Epithelial cell of esophagus (primary cell): Measurements from ENCODE around the gene NFATC1.

Experiments used
- DNase-seq: peaks from one replicate; pipeline ENCODE4 v3.0.0; 2010; ENCODE audit warnings: low read depth
- H3K4me3 ChIP-seq: 2 replicates; pipeline ENCODE4 v1.5.1; 2011; ENCODE audit warnings: mild to moderate bottlenecking, low read length, control low read depth
- TF ChIP-seq, protein P1 (sequence below): IDR thresholded peaks from 2 replicates; pipeline ENCODE4 v1.5.1; 2011; ENCODE audit warnings: low read depth, mild to moderate bottlenecking, low read length, control low read depth, inconsistent platforms; ENCODE audit not compliant: insufficient read depth; ENCODE audit errors: missing control alignments

NFATC1 gene

DNA sequence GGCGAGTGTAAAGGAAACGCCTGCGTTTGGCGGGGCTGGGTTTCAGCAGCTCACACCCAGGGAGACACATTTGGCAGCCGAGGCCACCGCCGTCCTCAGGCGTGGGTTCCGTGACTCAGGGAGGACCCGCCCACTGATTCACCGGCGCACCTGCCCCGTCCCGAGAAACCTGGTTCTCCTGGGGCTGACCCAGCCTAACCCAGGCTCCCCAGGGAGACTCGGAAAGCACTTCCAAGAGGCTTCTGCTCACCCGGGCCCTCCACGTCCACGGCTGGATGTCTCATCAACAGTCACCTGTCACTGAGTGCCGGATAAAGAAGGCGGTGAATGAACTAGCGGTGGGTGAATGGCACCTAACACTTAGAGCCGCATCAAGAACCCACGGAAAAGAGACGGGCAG is 157.4 kb downstream of the NFATC1 start:
- no peak for DNase-seq
- no peak overlapping the region for H3K4me3 ChIP-seq
- TF ChIP-seq, protein P1, sequence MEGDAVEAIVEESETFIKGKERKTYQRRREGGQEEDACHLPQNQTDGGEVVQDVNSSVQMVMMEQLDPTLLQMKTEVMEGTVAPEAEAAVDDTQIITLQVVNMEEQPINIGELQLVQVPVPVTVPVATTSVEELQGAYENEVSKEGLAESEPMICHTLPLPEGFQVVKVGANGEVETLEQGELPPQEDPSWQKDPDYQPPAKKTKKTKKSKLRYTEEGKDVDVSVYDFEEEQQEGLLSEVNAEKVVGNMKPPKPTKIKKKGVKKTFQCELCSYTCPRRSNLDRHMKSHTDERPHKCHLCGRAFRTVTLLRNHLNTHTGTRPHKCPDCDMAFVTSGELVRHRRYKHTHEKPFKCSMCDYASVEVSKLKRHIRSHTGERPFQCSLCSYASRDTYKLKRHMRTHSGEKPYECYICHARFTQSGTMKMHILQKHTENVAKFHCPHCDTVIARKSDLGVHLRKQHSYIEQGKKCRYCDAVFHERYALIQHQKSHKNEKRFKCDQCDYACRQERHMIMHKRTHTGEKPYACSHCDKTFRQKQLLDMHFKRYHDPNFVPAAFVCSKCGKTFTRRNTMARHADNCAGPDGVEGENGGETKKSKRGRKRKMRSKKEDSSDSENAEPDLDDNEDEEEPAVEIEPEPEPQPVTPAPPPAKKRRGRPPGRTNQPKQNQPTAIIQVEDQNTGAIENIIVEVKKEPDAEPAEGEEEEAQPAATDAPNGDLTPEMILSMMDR = no peak

DNA sequence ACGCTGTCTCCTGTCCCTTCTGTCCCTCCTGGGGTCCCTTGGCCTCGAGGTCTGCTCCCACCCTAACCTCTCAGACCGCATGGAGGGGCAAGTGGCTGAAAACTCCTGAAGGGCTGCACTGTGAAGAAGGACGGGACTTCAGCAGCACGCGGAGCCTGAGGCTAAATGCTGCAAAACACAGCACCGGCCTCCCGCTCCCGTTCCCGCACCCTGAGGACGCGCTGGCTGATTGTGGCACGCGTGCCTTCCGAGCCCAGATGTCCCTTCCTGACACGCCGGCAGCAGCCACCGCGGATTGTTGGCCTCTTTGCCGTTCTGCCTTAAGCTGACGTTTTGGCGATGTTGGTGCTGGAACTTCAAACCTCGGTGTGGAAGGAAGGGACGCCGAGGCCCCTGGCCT is 158.0 kb downstream of the NFATC1 start:
- DNase-seq = no peak

DNA sequence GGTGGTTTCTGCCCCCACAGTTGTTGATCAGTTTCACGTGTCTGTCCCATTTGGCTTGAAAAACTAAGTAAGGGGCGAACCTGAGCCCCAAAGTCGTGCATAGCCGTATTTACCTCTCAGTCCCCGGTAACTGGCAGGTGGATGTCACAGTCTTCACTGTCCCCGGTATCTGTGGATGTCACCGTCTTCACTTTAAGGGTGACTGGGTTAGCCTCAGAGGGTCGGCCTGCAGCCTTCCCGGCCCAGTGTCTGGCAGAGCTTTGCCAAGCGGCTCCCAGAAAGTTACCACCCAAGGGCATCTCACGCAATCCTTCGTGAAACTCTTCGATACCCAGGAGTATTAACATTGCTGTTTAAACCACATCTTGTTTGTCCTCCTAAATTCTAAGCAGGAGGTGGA is 158.6 kb downstream of the NFATC1 start:
- no peak for DNase-seq
- no peak overlapping the region for H3K4me3 ChIP-seq
- TF ChIP-seq, protein P1 = no peak

More for the DNA sequence above, 158.0 kb downstream of the NFATC1 start:
- no peak overlapping the region for H3K4me3 ChIP-seq
- TF ChIP-seq, protein P1 = no peak

DNA sequence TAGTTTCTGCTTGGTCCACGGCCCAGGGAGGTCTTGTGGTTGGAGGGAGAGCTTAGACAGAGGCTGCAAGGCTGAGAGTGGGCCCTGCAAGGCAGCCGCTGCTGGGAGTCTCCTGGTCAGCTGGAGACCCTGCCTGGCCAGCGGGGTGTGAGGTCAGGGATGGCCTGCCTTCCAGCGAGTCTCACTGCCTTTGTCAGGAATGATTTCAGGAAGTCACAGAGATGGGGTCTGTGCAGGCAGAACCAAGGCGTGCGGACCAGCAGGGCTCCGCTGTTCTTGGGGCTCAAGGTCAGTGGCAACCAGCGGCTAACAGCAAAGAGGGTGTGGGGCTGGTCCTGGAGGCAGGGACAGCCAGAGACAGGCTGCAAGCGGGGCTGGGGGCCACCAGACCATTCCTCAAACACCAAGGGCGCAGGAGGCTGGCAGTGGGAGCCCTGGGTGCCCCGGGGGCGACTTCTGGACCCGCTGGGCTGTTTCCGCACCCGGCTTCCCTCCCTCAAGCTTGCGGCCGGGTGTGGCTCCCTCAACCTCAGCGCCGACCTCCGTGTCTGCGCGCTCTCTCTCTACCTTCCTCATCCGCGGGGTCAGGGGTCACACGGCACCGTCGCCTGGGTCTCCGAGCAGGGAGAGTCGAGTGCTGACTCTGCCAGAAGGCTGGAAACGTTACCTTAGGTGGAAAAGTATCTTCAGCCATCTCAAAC is 159.4 kb downstream of the NFATC1 start:
- no peak for DNase-seq
- TF ChIP-seq, protein P1 = no peak

DNA sequence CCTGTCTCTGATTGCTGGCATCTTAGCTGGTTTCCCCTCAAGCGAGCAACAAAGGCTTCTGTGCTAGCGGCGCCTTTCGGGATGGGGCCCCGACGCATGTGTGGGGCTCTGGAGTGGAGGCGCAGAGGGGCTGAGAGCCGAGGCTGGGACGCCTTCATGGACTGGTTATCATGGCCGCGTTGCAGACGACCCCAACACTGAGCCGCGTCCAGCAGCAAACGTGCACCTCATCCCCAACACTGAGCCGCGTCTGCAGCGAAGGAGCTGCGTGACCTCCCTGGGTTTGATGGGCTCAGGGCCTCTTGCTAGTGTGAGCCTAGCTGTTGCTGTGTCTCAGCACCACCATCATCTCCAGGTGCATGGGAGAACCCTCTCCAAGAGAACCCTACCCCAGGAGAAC is 160.2 kb downstream of the NFATC1 start:
- no peak for DNase-seq
- TF ChIP-seq, protein P1 = no peak
- no peak overlapping the region for H3K4me3 ChIP-seq

More for the DNA sequence above, 159.4 kb downstream of the NFATC1 start:
- H3K4me3 ChIP-seq = no peak overlapping the region

DNA sequence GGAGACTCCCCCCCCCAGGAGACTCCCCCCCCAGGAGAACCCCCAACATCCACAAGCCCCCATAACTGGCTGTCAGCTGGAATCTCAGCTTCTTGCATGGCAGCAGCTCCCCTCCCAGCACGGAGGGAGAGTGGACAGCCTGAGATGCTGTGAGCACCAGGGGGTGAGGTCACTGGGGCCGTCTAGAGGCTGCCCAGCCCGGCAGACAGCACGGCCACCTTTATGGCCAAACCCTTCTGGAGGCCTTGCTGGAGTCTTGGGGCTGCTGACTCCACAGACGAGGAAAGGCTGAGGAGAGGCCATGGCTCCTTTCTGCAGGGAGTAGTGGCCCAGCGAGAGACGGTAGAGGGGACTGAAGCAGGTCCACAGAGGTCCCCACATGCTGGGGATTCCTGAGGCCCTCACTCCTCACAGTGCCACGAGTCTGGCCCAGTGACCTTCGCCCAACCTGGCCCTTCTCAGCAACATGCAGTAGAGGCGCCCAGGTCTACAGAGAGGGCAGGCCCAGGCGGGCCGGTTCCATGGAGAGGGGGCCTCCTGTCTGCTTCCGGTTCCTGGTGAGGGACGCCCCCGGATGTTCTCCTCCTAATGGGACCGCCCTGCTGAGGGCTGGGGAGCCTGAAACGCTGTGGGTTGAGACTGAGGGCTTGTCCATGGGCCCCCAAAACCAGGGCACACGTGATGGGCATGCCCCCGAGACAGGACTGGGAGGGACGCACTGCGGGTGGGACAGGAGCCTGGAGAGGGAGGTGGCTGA is 161.3 kb downstream of the NFATC1 start:
- H3K4me3 ChIP-seq = no peak overlapping the region
- TF ChIP-seq, protein P1 = no peak
- DNase-seq = no peak
